Measurements from ENCODE around the gene MAPK10.

DNA sequence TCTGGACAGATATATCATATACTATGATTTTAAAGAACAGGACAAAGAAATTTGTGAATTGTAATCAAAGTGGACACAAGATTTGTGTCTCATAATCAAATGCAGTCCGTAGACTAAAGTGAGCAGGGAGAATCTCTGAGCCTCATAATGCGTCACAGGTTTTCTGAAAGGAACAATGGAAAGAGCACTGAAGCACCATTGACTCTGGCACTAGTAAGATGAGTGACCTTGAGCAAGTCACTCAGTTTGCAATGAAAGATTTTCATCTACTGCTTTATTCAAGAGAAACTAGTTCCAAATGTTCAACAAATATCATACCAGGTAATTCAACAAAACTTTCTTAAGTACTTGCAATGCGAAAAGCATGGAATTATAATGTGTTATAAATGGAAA lies 315.3 kb downstream of the MAPK10 start:
- no peak for TF ChIP-seq CTCF (IDR thresholded peaks at IDR 0.05 in 4 of 5, conservative IDR thresholded peaks at IDR 0.05 in 1 of 5)
- no peak for TF ChIP-seq POLR2A (IDR thresholded peaks at IDR 0.05)
